Erythroblast (primary cell): ENCODE measurements around the gene GBX2.

ENCODE experiments used
- DNase-seq, 2 experiments: peaks; one replicate each; lab custom pipeline; 2025; lab: John Stamatoyannopoulos, UW
- GATA1 ChIP-seq: IDR thresholded peaks from 2 replicates; pipeline ENCODE4 v1.6.1; 2011; ENCODE audit warnings: low read depth, mild to moderate bottlenecking, control low read depth, low read length, moderate library complexity
- POLR2A ChIP-seq: IDR thresholded peaks from 2 replicates; pipeline ENCODE4 v1.6.1; 2011; ENCODE audit warnings: mild to moderate bottlenecking, low read length

Gene GBX2

GRCh38 chr2:236177967-236178889, 10.0 kb upstream of the GBX2 start:
- DNase-seq: peak; percentile 54 to 73

GRCh38 chr2:236177604-236177966, 9.4 kb upstream of the GBX2 start:
- TF ChIP-seq GATA1: no peak
- no peak for TF ChIP-seq POLR2A
- DNase-seq: peak; percentile 63 to 69

More at GRCh38 chr2:236177967-236178889, 10.0 kb upstream of the GBX2 start:
- TF ChIP-seq POLR2A (no peak), GATA1 (no peak)

- DNase-seq: no peak
- no peak for TF ChIP-seq POLR2A
- no peak for TF ChIP-seq GATA1
These were observed 8.8 kb upstream of the GBX2 start for GRCh38 chr2:236176951-236177350.

GRCh38 chr2:236176417-236176816, 8.2 kb upstream of the GBX2 start:
- peak; percentile 55 to 57 for DNase-seq

GRCh38 chr2:236175548-236176150, 7.5 kb upstream of the GBX2 start:
- no peak for DNase-seq
- no peak for TF ChIP-seq GATA1
- TF ChIP-seq POLR2A: no peak

More at GRCh38 chr2:236176417-236176816, 8.2 kb upstream of the GBX2 start:
- no peak for TF ChIP-seq GATA1
- no peak for TF ChIP-seq POLR2A

GRCh38 chr2:236173729-236174607, 5.8 kb upstream of the GBX2 start:
- TF ChIP-seq POLR2A (no peak), GATA1 (no peak)
- DNase-seq: no peak

GRCh38 chr2:236173036-236173728, 5.0 kb upstream of the GBX2 start:
- TF ChIP-seq POLR2A (no peak), GATA1 (no peak)

GRCh38 chr2:236172255-236173035, 4.3 kb upstream of the GBX2 start:
- DNase-seq: no peak
- TF ChIP-seq GATA1: no peak
- no peak for TF ChIP-seq POLR2A

More at GRCh38 chr2:236173036-236173728, 5.0 kb upstream of the GBX2 start:
- DNase-seq: no peak

GRCh38 chr2:236171680-236172254, 3.6 kb upstream of the GBX2 start:
- no peak for DNase-seq
- no peak for TF ChIP-seq GATA1
- no peak for TF ChIP-seq POLR2A

- no peak for DNase-seq
- TF ChIP-seq GATA1 (no peak), POLR2A (no peak)
These were observed 3.0 kb upstream of the GBX2 start for GRCh38 chr2:236171181-236171679.

- DNase-seq: no peak
- no peak for TF ChIP-seq GATA1
- no peak for TF ChIP-seq POLR2A
These were observed 2.5 kb upstream of the GBX2 start for GRCh38 chr2:236170590-236171165.
